WI38 (cell line): ENCODE results near the gene ANAPC2.

Experiments used
- H3K4me3 ChIP-seq: 2 replicates; pipeline ENCODE4 v1.5.1; 2011; ENCODE audit warnings: low read depth, mild to moderate bottlenecking, control low read depth, low read length
- CTCF ChIP-seq: IDR thresholded peaks from 2 replicates; pipeline ENCODE4 v1.5.1; 2012; ENCODE audit warnings: low read depth, mild to moderate bottlenecking, control low read depth, low read length

ANAPC2 gene

GRCh38 chr9:137164370-137165249, 23.8 kb downstream of the ANAPC2 start:
- TF ChIP-seq CTCF: no peak
- H3K4me3 ChIP-seq: no peak overlapping the region

GRCh38 chr9:137163805-137164204, 24.6 kb downstream of the ANAPC2 start:
- TF ChIP-seq CTCF: no peak
- no peak overlapping the region for H3K4me3 ChIP-seq

- no peak for TF ChIP-seq CTCF
- peak overlapping the region; percentile 33 for H3K4me3 ChIP-seq
Observed at GRCh38 chr9:137163365-137163715, 25.0 kb downstream of the ANAPC2 start.

GRCh38 chr9:137162505-137163364, 25.6 kb downstream of the ANAPC2 start:
- TF ChIP-seq CTCF: no peak
- H3K4me3 ChIP-seq: peak overlapping the region; percentile 33

- H3K4me3 ChIP-seq: no peak overlapping the region
Observed at GRCh38 chr9:137161558-137162486, 26.5 kb downstream of the ANAPC2 start.

More at GRCh38 chr9:137161558-137162486, 26.5 kb downstream of the ANAPC2 start:
- TF ChIP-seq CTCF: no peak
